ENCODE results near the gene FMN1. TPM values are rescaled to one million over a fixed set of nuclear protein-coding genes. Genes with fewer than 3 reads are reported as not detected.

FMN1 gene
- total and polyA plus RNA-seq, 2 of the 13 experiments (the other 11 are each of a cell fraction or from before 2014, with no cell fraction given), result 0.20 to 0.60 TPM

DNA sequence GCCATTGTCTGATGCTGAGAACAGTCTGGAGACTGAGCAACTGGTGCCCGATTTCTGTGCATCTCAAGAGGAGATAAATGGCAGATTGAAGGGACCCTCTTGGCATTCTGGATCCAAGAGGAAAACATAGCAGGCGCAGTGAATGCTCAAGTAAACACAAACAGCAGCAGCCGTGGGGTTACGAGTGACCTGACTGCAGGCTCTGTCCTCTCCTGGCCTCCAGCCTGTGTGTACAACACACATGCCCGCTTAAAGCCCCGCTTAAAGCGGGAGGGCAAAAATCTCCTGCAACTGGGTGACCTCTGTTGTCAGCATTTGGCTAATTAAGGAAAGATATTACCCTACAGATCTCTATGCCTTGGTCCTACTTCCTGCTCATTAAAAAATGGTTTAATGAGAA, 356.2 kb downstream of the FMN1 start:
- ATAC-seq (peak; percentile 57), DNase-seq (ENCODE audit: low spot score) (no peak), FAIRE-seq (no peak)
- CTCF ChIA-PET (ENCODE audit: low intra/inter-chr PET ratio, low total read pairs), result no interaction called here
- 45% methylated on average over 7 of the region's 7 CpGs for WGBS (ENCODE audit: low lambda C conversion rate)
- Histone ChIP-seq H3K36me3 (replicated peaks in 1 of 2; ENCODE audit: control insufficient read depth in 1 of 2, insufficient read depth in 2 of 2, low read length in 2 of 2) (no peaks in the 10 kb centered on the region), H3K27me3 (ENCODE audit: control insufficient read depth in 1 of 2, insufficient read depth in 2 of 2, low read length in 2 of 2) (no peaks in the 10 kb centered on the region), H3K4me2 (ENCODE audit: low read depth, low read length) (peak overlapping the region; percentile 47), H3K4me3 (replicated peaks in 1 of 3; ENCODE audit: insufficient read depth in 1 of 3, low read depth in 2 of 3, low read length in 3 of 3) (no peak overlapping the region), H3K9me3 (ENCODE audit: low read length) (no peaks in the 10 kb centered on the region), H3K79me2 (ENCODE audit: insufficient read depth, low read length) (no peaks in the 10 kb centered on the region), H4K20me1 (ENCODE audit: insufficient read depth, low read length) (no peaks in the 10 kb centered on the region), H2AFZ (ENCODE audit: low read length) (no peak overlapping the region), H3K4me1 (ENCODE audit: insufficient read depth, low read length) (peaks cover 17% of the 10 kb centered on the region), H3K9ac (ENCODE audit: insufficient read depth, low read depth, low read length) (no peak overlapping the region), H3K27ac (ENCODE audit: extremely low read length, insufficient read depth, low read length) (no peak overlapping the region)
- no peak for TF ChIP-seq ZNF547 (CRISPR knock-in tag; IDR thresholded peaks at IDR 0.05)
- intact Hi-C loops (cut with micrococcal nuclease; ENCODE audit: unreplicated experiment), result no loop called here
- POLR2A ChIA-PET, result no interaction called here
- in situ Hi-C loops (cut with HindIII; ENCODE audit: extremely low pct_ligation_motif_present, low pct_unique_long_range_greater_than_20kb), result loop anchor here (5.0 kb wide), 1 partner anchor 166 kb away; no protein-coding TSS in a partner anchor
- BruUV-seq (replicated peaks), result no TSS peak

DNA sequence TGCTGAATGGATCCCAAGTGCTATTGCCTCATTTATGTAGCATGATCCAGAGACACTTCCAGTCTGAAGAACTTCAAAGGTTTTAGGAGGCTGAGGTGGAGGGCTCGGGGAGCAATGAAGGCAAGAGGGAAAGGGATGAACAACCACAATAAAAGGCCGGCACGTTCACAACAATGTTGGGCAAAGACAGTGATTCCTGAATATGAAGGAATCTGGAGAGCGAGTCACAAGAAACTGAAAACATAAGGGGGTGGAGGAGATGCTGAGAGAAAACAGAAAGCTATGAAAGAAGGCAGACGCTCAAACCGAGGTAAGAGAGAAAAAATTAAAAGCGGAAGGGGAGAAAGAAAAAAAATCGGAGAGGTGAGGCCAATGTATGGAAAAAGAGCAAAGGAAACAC, 356.6 kb downstream of the FMN1 start:
- intact Hi-C loops (cut with micrococcal nuclease; ENCODE audit: unreplicated experiment), result no loop called here
- Histone ChIP-seq H3K27ac (ENCODE audit: extremely low read length, insufficient read depth, low read length) (no peak overlapping the region), H3K4me3 (replicated peaks in 1 of 3; ENCODE audit: insufficient read depth in 1 of 3, low read depth in 2 of 3, low read length in 3 of 3) (no peak overlapping the region), H4K20me1 (ENCODE audit: insufficient read depth, low read length) (no peaks in the 10 kb centered on the region), H3K27me3 (ENCODE audit: control insufficient read depth in 1 of 2, insufficient read depth in 2 of 2, low read length in 2 of 2) (no peaks in the 10 kb centered on the region), H3K4me2 (ENCODE audit: low read depth, low read length) (peak overlapping the region; percentile 47; the same call in 1 of the 2 replicates), H3K4me1 (ENCODE audit: insufficient read depth, low read length) (peaks cover 17% of the 10 kb centered on the region), H2AFZ (ENCODE audit: low read length) (no peak overlapping the region), H3K36me3 (replicated peaks in 1 of 2; ENCODE audit: control insufficient read depth in 1 of 2, insufficient read depth in 2 of 2, low read length in 2 of 2) (no peaks in the 10 kb centered on the region), H3K79me2 (ENCODE audit: insufficient read depth, low read length) (no peaks in the 10 kb centered on the region), H3K9ac (ENCODE audit: insufficient read depth, low read depth, low read length) (no peak overlapping the region), H3K9me3 (ENCODE audit: low read length) (no peaks in the 10 kb centered on the region)
- 75% methylated on average over 8 of the region's 8 CpGs for WGBS (ENCODE audit: low lambda C conversion rate)
- BruUV-seq (replicated peaks), result no TSS peak
- ChIA-PET CTCF (ENCODE audit: low intra/inter-chr PET ratio, low total read pairs) (no interaction called here), POLR2A (no interaction called here)
- ATAC-seq, result no peak
- no peak for DNase-seq (ENCODE audit: low spot score)
- TF ChIP-seq MZF1 (CRISPR knock-in tag; IDR thresholded peaks at IDR 0.05; ENCODE audit: borderline replicate concordance) (no peak), YEATS2 (CRISPR knock-in tag; IDR thresholded peaks at IDR 0.05; ENCODE audit: borderline replicate concordance) (no peak), SIN3A (IDR thresholded peaks at IDR 0.05; ENCODE audit: borderline replicate concordance, low read depth, low read length) (no peak), MEIS2 (CRISPR knock-in tag; IDR thresholded peaks at IDR 0.05) (no peak), RFXANK (CRISPR knock-in tag; IDR thresholded peaks at IDR 0.05) (no peak), HDAC2 (CRISPR knock-in tag; IDR thresholded peaks at IDR 0.05) (no peak), RAD21 (CRISPR knock-in tag; IDR thresholded peaks at IDR 0.05) (no peak), ZNF772 (CRISPR knock-in tag; IDR thresholded peaks at IDR 0.05) (no peak), KDM5A (IDR thresholded peaks at IDR 0.05; ENCODE audit: borderline replicate concordance, low read length) (no peak), ZSCAN30 (CRISPR knock-in tag; IDR thresholded peaks at IDR 0.05) (no peak), NFE2L1 (CRISPR knock-in tag; IDR thresholded peaks at IDR 0.05; ENCODE audit: borderline replicate concordance) (no peak), ZNF672 (CRISPR knock-in tag; IDR thresholded peaks at IDR 0.05) (no peak)
- TF ChIP-seq, protein P1, sequence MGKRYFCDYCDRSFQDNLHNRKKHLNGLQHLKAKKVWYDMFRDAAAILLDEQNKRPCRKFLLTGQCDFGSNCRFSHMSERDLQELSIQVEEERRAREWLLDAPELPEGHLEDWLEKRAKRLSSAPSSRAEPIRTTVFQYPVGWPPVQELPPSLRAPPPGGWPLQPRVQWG (CRISPR knock-in tag; IDR thresholded peaks at IDR 0.05; ENCODE audit: borderline replicate concordance, low read depth), result no peak
- FAIRE-seq, result no peak
- in situ Hi-C loops (cut with HindIII; ENCODE audit: extremely low pct_ligation_motif_present, low pct_unique_long_range_greater_than_20kb), result loop anchor here (5.0 kb wide), 1 partner anchor 166 kb away; no protein-coding TSS in a partner anchor

Measured in HepG2 (cell line).